GM12878 (cell line): ENCODE measurements around the gene MORN4. TPM values are rescaled to one million over a fixed set of nuclear protein-coding genes. Genes with fewer than 3 reads are reported as not detected.
A peak's percentile ranks its signal among the peaks of the same experiment; 100 is the strongest.

ENCODE experiments used
- ATAC-seq: fragments of 200-7000 bp; cut with Tn5 transposase; 3 replicates; pipeline ENCODE4 v1.9.1; 2020; ENCODE audit warnings: mild to moderate bottlenecking, moderate library complexity
- BruUV-seq: library from RNA; stranded (reverse); fragments of 400-500 nt; replicated peaks from 2 replicates; lab custom pipeline; 2021; lab: Mats Ljungman, UMichigan
- CTCF ChIA-PET: fragments of 300-600 bp; sonication (Branson Sonifier 250); formaldehyde crosslinking; extraction: SDS; loops from one replicate; lab custom pipeline; 2021; ENCODE audit warnings: inconsistent platforms; lab: Yijun Ruan, JAX
- POLR2A ChIA-PET: fragments of 350-600 bp; formaldehyde crosslinking; extraction: SDS; loops from one replicate; lab custom pipeline; 2021; ENCODE audit warnings: inconsistent platforms; lab: Charles Lee
- RAD21 ChIA-PET: fragments of 300-600 bp; sonication (Branson Sonifier 250); formaldehyde crosslinking; loops from one replicate; lab custom pipeline; 2023; ENCODE audit warnings: antibody characterized with exemption; ENCODE audit not compliant: unreplicated experiment; lab: Charles Lee
- SMC1A ChIA-PET: fragments of 300-600 bp; sonication (Branson Sonifier 250); formaldehyde crosslinking; loops from one replicate; lab custom pipeline; 2023; ENCODE audit not compliant: unreplicated experiment, uncharacterized antibody; lab: Charles Lee
- DNase-seq: peaks from one replicate; pipeline ENCODE4 v3.0.0-alpha.2; 2011; ENCODE audit warnings: low read depth, low spot score
- FAIRE-seq: peaks from 3 replicates; lab custom pipeline; 2011; peaks lifted over from hg19 to GRCh38; lab: Jason Lieb, UNC
- H2AFZ ChIP-seq: 2 replicates; pipeline ENCODE4 v1.6.0; 2011; ENCODE audit warnings: low read depth, low read length, control low read depth; ENCODE audit not compliant: control insufficient read depth
- H3K27ac ChIP-seq: 2 replicates; pipeline ENCODE4 v1.5.1; 2011; ENCODE audit warnings: control low read depth; ENCODE audit not compliant: control insufficient read depth, insufficient read depth
- H3K27me3 ChIP-seq, 2 experiments: replicated peaks in 1 of 2; 2 replicates each; pipeline versions ENCODE4 v1.6.0 to v1.6.1; 2011; ENCODE audit warnings: low read length in 1 of 2; ENCODE audit not compliant: control insufficient read depth in 2 of 2, insufficient read depth in 2 of 2
- H3K36me3 ChIP-seq, 2 experiments: 2 replicates each; pipeline ENCODE4 v1.5.1; 2011; ENCODE audit warnings: low read length in 1 of 2; ENCODE audit not compliant: control insufficient read depth in 2 of 2, insufficient read depth in 2 of 2
- H3K4me1 ChIP-seq: 2 replicates; pipeline ENCODE4 v1.6.1; 2011; ENCODE audit warnings: mild to moderate bottlenecking, low read length, moderate library complexity, mixed read lengths; ENCODE audit not compliant: control insufficient read depth, insufficient read depth
- H3K4me2 ChIP-seq: 2 replicates; pipeline ENCODE4 v1.6.0; 2011; ENCODE audit warnings: control low read depth; ENCODE audit not compliant: control insufficient read depth, insufficient read depth
- H3K4me3 ChIP-seq: fragments of 200-600 bp; sonication (generic); 2 replicates; pipeline ENCODE4 v1.5.1; 2016
- H3K79me2 ChIP-seq: 2 replicates; pipeline ENCODE4 v1.6.0; 2011; ENCODE audit warnings: low read length; ENCODE audit not compliant: control insufficient read depth, insufficient read depth
- H3K9ac ChIP-seq: 2 replicates; pipeline ENCODE4 v1.8.0; 2011; ENCODE audit warnings: low read length, control low read depth, mixed read lengths; ENCODE audit not compliant: control insufficient read depth, insufficient read depth
- H3K9me3 ChIP-seq: replicated peaks from 3 replicates; pipeline ENCODE4 v1.5.1; 2011; ENCODE audit warnings: mild to moderate bottlenecking, low read length; ENCODE audit not compliant: control insufficient read depth, insufficient read depth
- H4K20me1 ChIP-seq: 2 replicates; pipeline ENCODE4 v1.6.0; 2011; ENCODE audit not compliant: control insufficient read depth, insufficient read depth
- ASH2L ChIP-seq: fragments of 300-600, 200-600 bp; sonication (generic); IDR thresholded peaks from 2 replicates; pipeline ENCODE4 v1.6.1; 2017; ENCODE audit warnings: low read depth, mild to moderate bottlenecking, borderline replicate concordance
- BHLHE40 ChIP-seq, 2 experiments: fragments of 450-650 bp in 1 of 2; IDR thresholded peaks; 2 replicates each; pipeline ENCODE4 v1.6.1; 2011 to 2017; ENCODE audit warnings: low read depth in 2 of 2, borderline replicate concordance in 1 of 2, improper control_type of control experiment in 1 of 2, low read length in 1 of 2, mild to moderate bottlenecking in 1 of 2
- CBX5 ChIP-seq: sonication (generic); IDR thresholded peaks from 2 replicates; pipeline ENCODE4 v1.6.1; 2016; ENCODE audit warnings: low read depth, moderate library complexity, mild to moderate bottlenecking, inconsistent platforms
- JUND ChIP-seq: IDR thresholded peaks from 2 replicates; pipeline ENCODE4 v1.6.1; 2012; ENCODE audit warnings: low read depth, mild to moderate bottlenecking, low read length, improper control_type of control experiment, moderate library complexity
- NFYA ChIP-seq: IDR thresholded peaks from 2 replicates; pipeline ENCODE4 v1.6.1; 2011; ENCODE audit warnings: low read depth, mild to moderate bottlenecking, low read length, improper control_type of control experiment, borderline replicate concordance
- NR2F1 ChIP-seq: fragments of 450-650 bp; conservative IDR thresholded peaks from 2 replicates; pipeline ENCODE4 v1.6.1; 2017; ENCODE audit warnings: mild to moderate bottlenecking
- RAD51 ChIP-seq: fragments of 450-650 bp; IDR thresholded peaks from 2 replicates; pipeline ENCODE4 v1.6.1; 2016; ENCODE audit warnings: moderate library complexity, mild to moderate bottlenecking, inconsistent platforms
- SRF ChIP-seq, 2 experiments: IDR thresholded peaks; 2 replicates each; pipeline ENCODE4 v1.6.1; 2011; ENCODE audit warnings: low read depth in 2 of 2, low read length in 2 of 2, mild to moderate bottlenecking in 1 of 2, moderate library complexity in 1 of 2
- WGBS: methylation state at CpG from one replicate; pipeline ENCODE4 v1.1.6; 2016; ENCODE audit warnings: low lambda C conversion rate; ENCODE audit not compliant: insufficient replicate concordance, insufficient coverage; ENCODE audit errors: missing lambda C conversion rate; 5-methylcytosine and 5-hydroxymethylcytosine counted together
- in situ Hi-C: fragments of 300-500 bp; cut with MboI; formaldehyde crosslinking; loops from 9 replicates; pipeline ENCODE4 v1.14.3; 2018; ENCODE audit warnings: mixed read lengths
- intact Hi-C: fragments of 100-400 bp; cut with micrococcal nuclease; formaldehyde crosslinking; loops from one replicate; pipeline ENCODE4 v1.14.2; 2022; ENCODE audit not compliant: unreplicated experiment
- polyA plus RNA-seq, 11 experiments: library from polyadenylated mRNA; depleted of rRNA in 4 of 11; unstranded in 6 of 11; stranded (reverse) in 5 of 11; fragments of >200 nt; fragmentation: Nextera tagmentation in 4 of 11; fragmentation: Illumina TruSeq in 1 of 11; extraction: Ambion mirVana in 4 of 11; extraction: Trizol in 1 of 11; gene quantifications; 1 replicate in 1 of 11; 2 replicates in 10 of 11; pipeline versions ENCODE4 v1.2.1 to v1.2.3, GENCODE V29; 2011 to 2016; ENCODE audit warnings: inconsistent platforms in 2 of 11, missing spikeins in 2 of 11, low read depth in 1 of 11
- total RNA-seq, 4 experiments: library from RNA; depleted of rRNA in 3 of 4; stranded (reverse); fragments of >200 nt in 3 of 4; fragmentation: Illumina TruSeq in 1 of 4; extraction: Trizol in 1 of 4; gene quantifications; 2 replicates each; pipeline versions ENCODE4 v1.2.1 to v1.2.3, GENCODE V29; 2013 to 2021
- TF ChIP-seq, protein P1 (sequence below): IDR thresholded peaks from 2 replicates; pipeline ENCODE4 v1.6.1; 2011; ENCODE audit warnings: borderline replicate concordance, low read depth, mild to moderate bottlenecking, moderate library complexity, mixed read lengths, low read length; ENCODE audit not compliant: insufficient read depth; ENCODE audit errors: extremely low read length
- TF ChIP-seq, protein P2 (sequence below): IDR thresholded peaks from 2 replicates; pipeline ENCODE4 v1.6.1; 2011; ENCODE audit warnings: borderline replicate concordance, low read depth, mild to moderate bottlenecking, moderate library complexity, low read length; ENCODE audit not compliant: insufficient read depth, poor library complexity, severe bottlenecking
- TF ChIP-seq, protein P3 (sequence below): fragments of 450-650 bp; IDR thresholded peaks from 2 replicates; pipeline ENCODE4 v1.6.1; 2017; ENCODE audit warnings: antibody characterized with exemption, mild to moderate bottlenecking, moderate library complexity

The MORN4 gene
- total and polyA plus RNA-seq, 10 of the 15 experiments (the other 5 are each of a cell fraction or from before 2014, with no cell fraction given) = 1.3 to 5.5 (median 2.6) TPM

DNA sequence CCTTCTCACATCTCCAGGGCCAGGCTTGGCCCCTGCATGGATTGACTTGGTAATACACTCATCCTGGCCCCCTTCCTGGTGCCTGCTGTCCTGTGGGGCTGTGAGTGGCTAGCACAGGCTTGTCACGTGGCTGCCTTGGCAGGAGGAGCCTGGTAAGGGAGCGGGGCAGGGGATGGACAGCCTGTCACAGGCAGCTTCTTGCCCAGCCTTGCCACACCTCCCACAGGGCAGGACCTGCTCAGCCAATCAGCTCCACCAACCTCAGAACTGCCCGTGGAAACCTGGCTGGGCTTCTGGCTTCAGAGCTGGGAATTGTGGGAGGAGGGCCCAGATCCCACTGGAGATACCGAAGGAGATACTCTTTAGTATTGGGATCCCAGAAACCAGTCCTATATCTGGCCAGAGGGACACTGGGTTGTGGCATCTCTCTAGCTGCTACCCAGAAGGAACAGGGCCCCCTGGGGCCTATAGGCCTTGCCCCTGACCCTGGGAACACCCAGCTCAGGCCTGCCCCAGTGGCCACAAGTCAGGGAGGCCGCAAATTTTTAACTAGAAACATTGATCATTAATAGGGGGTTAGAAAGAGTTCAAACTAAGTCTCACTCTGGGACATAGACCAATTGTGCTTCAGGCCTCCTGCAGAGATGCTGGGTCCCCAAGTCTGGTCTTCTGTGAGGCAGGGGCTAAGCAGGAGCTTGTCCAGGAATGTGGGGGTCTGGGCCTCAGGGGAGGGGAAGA is 49.1 kb downstream of the MORN4 start, which contains the start of gene HOGA1:
Gene HOGA1, plus strand, starts transcription at position 330 of the 738 bp plus-strand sequence. Its CDS starts 315 bp downstream, at position 645.
- in situ Hi-C loops = no loop called here
- Histone ChIP-seq H3K4me2 (no peak within 1 kb of the TSS), H3K27me3 (no peaks in the 10 kb centered on the region), H3K4me1 (no peaks in the 10 kb centered on the region), H3K9ac (no peak within 1 kb of the TSS), H3K9me3 (no peaks in the 10 kb centered on the region), H3K4me3 (no peak within 1 kb of the TSS), H2AFZ (no peak within 1 kb of the TSS; the same call in 1 of the 2 replicates), H3K27ac (no peak within 1 kb of the TSS), H3K36me3 (no peaks in the 10 kb centered on the region), H3K79me2 (no peaks in the 10 kb centered on the region), H4K20me1 (no peaks in the 10 kb centered on the region)
- SMC1A ChIA-PET = interaction anchor here (1.9 kb wide), 1 partner anchor 12 kb away, joined by 7 read pairs; no protein-coding TSS in a partner anchor
- CTCF ChIA-PET = interaction anchor here (0.6 to 4.7 kb wide), 2 partner anchors 12 to 475 kb away, joined by 3 to 29 read pairs; partner anchors contain the start of gene ANKRD2
- no peak for DNase-seq
- POLR2A ChIA-PET = interaction anchor here (1.1 kb wide), 1 partner anchor 20 kb away, joined by 3 read pairs; no protein-coding TSS in a partner anchor
- TF ChIP-seq, protein P1, sequence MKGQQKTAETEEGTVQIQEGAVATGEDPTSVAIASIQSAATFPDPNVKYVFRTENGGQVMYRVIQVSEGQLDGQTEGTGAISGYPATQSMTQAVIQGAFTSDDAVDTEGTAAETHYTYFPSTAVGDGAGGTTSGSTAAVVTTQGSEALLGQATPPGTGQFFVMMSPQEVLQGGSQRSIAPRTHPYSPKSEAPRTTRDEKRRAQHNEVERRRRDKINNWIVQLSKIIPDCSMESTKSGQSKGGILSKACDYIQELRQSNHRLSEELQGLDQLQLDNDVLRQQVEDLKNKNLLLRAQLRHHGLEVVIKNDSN = peak; percentile 51
- TF ChIP-seq NR2F1 (0 out of 2 replicates have a peak, but pooled peaks have one; percentile 16), JUND (no peak), ASH2L (no peak), RAD51 (peak; percentile 57; the same call in 1 of the 2 replicates), BHLHE40 (IDR thresholded peaks at IDR 0.05; ENCODE audit: borderline replicate concordance in 1 of 2, low read depth in 2 of 2, low read length in 1 of 2) (peak in 1 of 2 experiments; percentile 32; a peak in 1 of 4 replicates), SRF (IDR thresholded peaks at IDR 0.05; ENCODE audit: low read depth in 2 of 2, low read length in 2 of 2) (no peak), CBX5 (no peak), NFYA (no peak)
- TF ChIP-seq, protein P2, sequence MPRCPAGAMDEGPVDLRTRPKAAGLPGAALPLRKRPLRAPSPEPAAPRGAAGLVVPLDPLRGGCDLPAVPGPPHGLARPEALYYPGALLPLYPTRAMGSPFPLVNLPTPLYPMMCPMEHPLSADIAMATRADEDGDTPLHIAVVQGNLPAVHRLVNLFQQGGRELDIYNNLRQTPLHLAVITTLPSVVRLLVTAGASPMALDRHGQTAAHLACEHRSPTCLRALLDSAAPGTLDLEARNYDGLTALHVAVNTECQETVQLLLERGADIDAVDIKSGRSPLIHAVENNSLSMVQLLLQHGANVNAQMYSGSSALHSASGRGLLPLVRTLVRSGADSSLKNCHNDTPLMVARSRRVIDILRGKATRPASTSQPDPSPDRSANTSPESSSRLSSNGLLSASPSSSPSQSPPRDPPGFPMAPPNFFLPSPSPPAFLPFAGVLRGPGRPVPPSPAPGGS = no peak
- TF ChIP-seq, protein P3, sequence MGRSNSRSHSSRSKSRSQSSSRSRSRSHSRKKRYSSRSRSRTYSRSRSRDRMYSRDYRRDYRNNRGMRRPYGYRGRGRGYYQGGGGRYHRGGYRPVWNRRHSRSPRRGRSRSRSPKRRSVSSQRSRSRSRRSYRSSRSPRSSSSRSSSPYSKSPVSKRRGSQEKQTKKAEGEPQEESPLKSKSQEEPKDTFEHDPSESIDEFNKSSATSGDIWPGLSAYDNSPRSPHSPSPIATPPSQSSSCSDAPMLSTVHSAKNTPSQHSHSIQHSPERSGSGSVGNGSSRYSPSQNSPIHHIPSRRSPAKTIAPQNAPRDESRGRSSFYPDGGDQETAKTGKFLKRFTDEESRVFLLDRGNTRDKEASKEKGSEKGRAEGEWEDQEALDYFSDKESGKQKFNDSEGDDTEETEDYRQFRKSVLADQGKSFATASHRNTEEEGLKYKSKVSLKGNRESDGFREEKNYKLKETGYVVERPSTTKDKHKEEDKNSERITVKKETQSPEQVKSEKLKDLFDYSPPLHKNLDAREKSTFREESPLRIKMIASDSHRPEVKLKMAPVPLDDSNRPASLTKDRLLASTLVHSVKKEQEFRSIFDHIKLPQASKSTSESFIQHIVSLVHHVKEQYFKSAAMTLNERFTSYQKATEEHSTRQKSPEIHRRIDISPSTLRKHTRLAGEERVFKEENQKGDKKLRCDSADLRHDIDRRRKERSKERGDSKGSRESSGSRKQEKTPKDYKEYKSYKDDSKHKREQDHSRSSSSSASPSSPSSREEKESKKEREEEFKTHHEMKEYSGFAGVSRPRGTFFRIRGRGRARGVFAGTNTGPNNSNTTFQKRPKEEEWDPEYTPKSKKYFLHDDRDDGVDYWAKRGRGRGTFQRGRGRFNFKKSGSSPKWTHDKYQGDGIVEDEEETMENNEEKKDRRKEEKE = no peak
- intact Hi-C loops = no loop called here
- ATAC-seq = peak; percentile 97
- no peak for FAIRE-seq
- RAD21 ChIA-PET = interaction anchor here (0.9 kb wide), 1 partner anchor 30 kb away, joined by 3 read pairs; no protein-coding TSS in a partner anchor
- 18% methylated on average over 5 of the region's 5 CpGs for WGBS
- BruUV-seq = no TSS peak
